Epidermal melanocyte (primary cell): Measurements from ENCODE around the gene HAGHL.

Experiments
- DNase-seq: peaks from one replicate; pipeline ENCODE4 v3.0.0; 2011; ENCODE audit warnings: low spot score; ENCODE audit not compliant: insufficient read length

Gene HAGHL

GRCh38 chr16:726438-727290 lies at the start of gene HAGHL, which contains the start of gene CCDC78:
Gene HAGHL (plus strand): TSS chr16:727106. CDS start chr16:727510, 404 bp downstream.
Gene CCDC78 (minus strand): TSS chr16:726443. CDS start chr16:726367, 76 bp downstream.
- no peak for DNase-seq

- DNase-seq: no peak
Measured at GRCh38 chr16:677316-678190, 49.4 kb upstream of the HAGHL start.

GRCh38 chr16:678209-678857 lies 48.6 kb upstream of the HAGHL start:
- no peak for DNase-seq

GRCh38 chr16:678858-679813 lies 47.8 kb upstream of the HAGHL start:
- no peak for DNase-seq

- no peak for DNase-seq
Measured at GRCh38 chr16:679814-680624, 46.9 kb upstream of the HAGHL start, which contains the start of gene STUB1. Gene STUB1 (plus strand): TSS chr16:680410. CDS start chr16:680526, 116 bp downstream.

- DNase-seq: no peak
Measured at GRCh38 chr16:680625-680945, 46.3 kb upstream of the HAGHL start.

- DNase-seq: no peak
Measured at GRCh38 chr16:680967-681745, 45.8 kb upstream of the HAGHL start.

- DNase-seq: no peak
Measured at GRCh38 chr16:681746-682427, 45.0 kb upstream of the HAGHL start.

GRCh38 chr16:682493-683395 lies 44.2 kb upstream of the HAGHL start:
- DNase-seq: no peak

- no peak for DNase-seq
Measured at GRCh38 chr16:683396-684070, 43.4 kb upstream of the HAGHL start.

GRCh38 chr16:684071-684794 lies 42.7 kb upstream of the HAGHL start, which contains the start of gene JMJD8:
Gene JMJD8 (minus strand): TSS chr16:684334. CDS start chr16:684319, 15 bp downstream.
- peak; percentile 99 for DNase-seq

GRCh38 chr16:684961-685696 lies 41.8 kb upstream of the HAGHL start:
- no peak for DNase-seq

GRCh38 chr16:685967-686366 lies 40.9 kb upstream of the HAGHL start:
- DNase-seq: no peak

- DNase-seq: no peak
Measured at GRCh38 chr16:686459-687260, 40.2 kb upstream of the HAGHL start.
